Activated T-cell treated with anti-CD3 and anti-CD28 coated beads, Interleukin-2, amount 50 U/mL, for 24 hours (primary cell): ENCODE data around the gene SYCE3.
"Not testable (repeated sequence)": the region's sequence is repeated elsewhere in the genome, so short reads cannot be mapped to it uniquely, and the experiment has no call there.

Experiments used
- DNase-seq: peaks from one replicate; pipeline ENCODE4 v3.0.0-alpha.2; 2020
- H3K27ac Mint-ChIP-seq: 2 replicates; pipeline ENCODE4 v1.8.0; 2020; ENCODE audit warnings: mild to moderate bottlenecking, mixed read lengths
- H3K27me3 Mint-ChIP-seq: 2 replicates; pipeline ENCODE4 v1.8.0; 2020; ENCODE audit warnings: mixed read lengths
- H3K36me3 Mint-ChIP-seq: 2 replicates; pipeline ENCODE4 v1.8.0; 2020; ENCODE audit warnings: low read depth, mixed read lengths
- H3K4me1 Mint-ChIP-seq: 2 replicates; pipeline ENCODE4 v1.8.0; 2020; ENCODE audit warnings: low read depth, mixed read lengths
- H3K4me3 Mint-ChIP-seq: 2 replicates; pipeline ENCODE4 v1.8.0; 2020; ENCODE audit warnings: mild to moderate bottlenecking, moderate library complexity, mixed read lengths
- H3K9me3 Mint-ChIP-seq: 2 replicates; pipeline ENCODE4 v1.8.0; 2020; ENCODE audit warnings: mixed read lengths

The SYCE3 gene

GRCh38 chr22:50520826-50521453, 41.8 kb downstream of the SYCE3 start:
- H3K4me1 Mint-ChIP-seq = peaks cover 16% of the 10 kb centered on the region
- peaks cover 89% of the 10 kb centered on the region for H3K36me3 Mint-ChIP-seq
- DNase-seq = no peak
- H3K27me3 Mint-ChIP-seq = no peaks in the 10 kb centered on the region
- H3K27ac Mint-ChIP-seq = no peak overlapping the region
- no peaks in the 10 kb centered on the region for H3K9me3 Mint-ChIP-seq
- no peak overlapping the region for H3K4me3 Mint-ChIP-seq

GRCh38 chr22:50520184-50520583, 42.5 kb downstream of the SYCE3 start:
- Mint-ChIP-seq H3K36me3 (peaks cover 94% of the 10 kb centered on the region), H3K4me1 (peaks cover 19% of the 10 kb centered on the region)
- not testable (repeated sequence) for H3K27ac Mint-ChIP-seq, DNase-seq, H3K27me3 Mint-ChIP-seq, H3K9me3 Mint-ChIP-seq, H3K4me3 Mint-ChIP-seq

- Mint-ChIP-seq H3K4me1 (peaks cover 20% of the 10 kb centered on the region), H3K9me3 (no peaks in the 10 kb centered on the region), H3K36me3 (peaks cover 95% of the 10 kb centered on the region), H3K4me3 (no peak overlapping the region), H3K27me3 (no peaks in the 10 kb centered on the region), H3K27ac (no peak overlapping the region)
- DNase-seq = no peak
Observed at GRCh38 chr22:50519151-50519550, 43.6 kb downstream of the SYCE3 start.

GRCh38 chr22:50518606-50519005, 44.1 kb downstream of the SYCE3 start:
- H3K27ac Mint-ChIP-seq = no peak overlapping the region
- peaks cover 95% of the 10 kb centered on the region for H3K36me3 Mint-ChIP-seq
- H3K4me1 Mint-ChIP-seq = peaks cover 19% of the 10 kb centered on the region
- H3K27me3 Mint-ChIP-seq = no peaks in the 10 kb centered on the region
- no peak for DNase-seq
- no peaks in the 10 kb centered on the region for H3K9me3 Mint-ChIP-seq
- H3K4me3 Mint-ChIP-seq = no peak overlapping the region

- no peaks in the 10 kb centered on the region for H3K27me3 Mint-ChIP-seq
- no peak overlapping the region for H3K4me3 Mint-ChIP-seq
- H3K27ac Mint-ChIP-seq = no peak overlapping the region
- peaks cover 17% of the 10 kb centered on the region for H3K4me1 Mint-ChIP-seq
- DNase-seq = no peak
- peaks cover 92% of the 10 kb centered on the region for H3K36me3 Mint-ChIP-seq
- H3K9me3 Mint-ChIP-seq = no peaks in the 10 kb centered on the region
Observed at GRCh38 chr22:50517495-50518260, 45.0 kb downstream of the SYCE3 start.

GRCh38 chr22:50516891-50517290, 45.8 kb downstream of the SYCE3 start:
- H3K4me1 Mint-ChIP-seq = peaks cover 24% of the 10 kb centered on the region
- H3K9me3 Mint-ChIP-seq = no peaks in the 10 kb centered on the region
- no peak overlapping the region for H3K27ac Mint-ChIP-seq
- peaks cover 94% of the 10 kb centered on the region for H3K36me3 Mint-ChIP-seq
- no peaks in the 10 kb centered on the region for H3K27me3 Mint-ChIP-seq
- no peak overlapping the region for H3K4me3 Mint-ChIP-seq
- no peak for DNase-seq

GRCh38 chr22:50516068-50516467, 46.7 kb downstream of the SYCE3 start:
- no peaks in the 10 kb centered on the region for H3K9me3 Mint-ChIP-seq
- DNase-seq = no peak
- peaks cover 90% of the 10 kb centered on the region for H3K36me3 Mint-ChIP-seq
- no peaks in the 10 kb centered on the region for H3K27me3 Mint-ChIP-seq
- peaks cover 24% of the 10 kb centered on the region for H3K4me1 Mint-ChIP-seq
- H3K27ac Mint-ChIP-seq = no peak overlapping the region
- H3K4me3 Mint-ChIP-seq = no peak overlapping the region

GRCh38 chr22:50513175-50513574, 49.5 kb downstream of the SYCE3 start:
- Mint-ChIP-seq H3K9me3 (no peaks in the 10 kb centered on the region), H3K36me3 (peaks cover 84% of the 10 kb centered on the region), H3K4me1 (peaks cover 36% of the 10 kb centered on the region), H3K4me3 (no peak overlapping the region), H3K27ac (no peak overlapping the region), H3K27me3 (no peaks in the 10 kb centered on the region)
- DNase-seq = no peak

GRCh38 chr22:50508897-50509296, 53.8 kb downstream of the SYCE3 start:
- Mint-ChIP-seq H3K4me3 (peak overlapping the region; percentile 93), H3K9me3 (no peaks in the 10 kb centered on the region), H3K27ac (peak overlapping the region; percentile 98), H3K27me3 (no peaks in the 10 kb centered on the region), H3K4me1 (peaks cover 26% of the 10 kb centered on the region), H3K36me3 (peaks cover 65% of the 10 kb centered on the region)
- DNase-seq = no peak

GRCh38 chr22:50507991-50508884, 54.5 kb downstream of the SYCE3 start, which contains the start of gene NCAPH2:
Gene NCAPH2, plus strand, starts transcription at chr22:50508224. Its CDS starts 114 bp downstream, at chr22:50508338.
- Mint-ChIP-seq H3K27me3 (no peaks in the 10 kb centered on the region), H3K9me3 (no peaks in the 10 kb centered on the region), H3K36me3 (peaks cover 62% of the 10 kb centered on the region), H3K4me3 (peak within 1 kb of the TSS; percentile 98), H3K27ac (peak within 1 kb of the TSS; percentile 98), H3K4me1 (peaks cover 24% of the 10 kb centered on the region)
- peak; percentile 100 for DNase-seq

GRCh38 chr22:50507421-50507990, 55.2 kb downstream of the SYCE3 start, which contains the start of gene LMF2:
Gene LMF2, minus strand, starts transcription at chr22:50507702. Its CDS starts 27 bp downstream, at chr22:50507675.
- H3K36me3 Mint-ChIP-seq = peaks cover 61% of the 10 kb centered on the region

GRCh38 chr22:50506611-50507420, 55.9 kb downstream of the SYCE3 start:
- H3K27ac Mint-ChIP-seq = peak overlapping the region; percentile 97
- peaks cover 14% of the 10 kb centered on the region for H3K4me1 Mint-ChIP-seq
- no peaks in the 10 kb centered on the region for H3K9me3 Mint-ChIP-seq
- no peak for DNase-seq
- H3K27me3 Mint-ChIP-seq = no peaks in the 10 kb centered on the region
- H3K4me3 Mint-ChIP-seq = peak overlapping the region; percentile 98
- H3K36me3 Mint-ChIP-seq = peaks cover 60% of the 10 kb centered on the region

More at GRCh38 chr22:50507421-50507990, 55.2 kb downstream of the SYCE3 start, which contains the start of gene LMF2:
- DNase-seq = peak; percentile 98
- Mint-ChIP-seq H3K4me1 (peaks cover 20% of the 10 kb centered on the region), H3K4me3 (peak within 1 kb of the TSS; percentile 98), H3K27ac (peak within 1 kb of the TSS; percentile 98), H3K27me3 (no peaks in the 10 kb centered on the region), H3K9me3 (no peaks in the 10 kb centered on the region)

GRCh38 chr22:50505776-50506610, 56.7 kb downstream of the SYCE3 start:
- Mint-ChIP-seq H3K27ac (peak overlapping the region; percentile 37), H3K36me3 (peaks cover 57% of the 10 kb centered on the region), H3K9me3 (no peaks in the 10 kb centered on the region), H3K4me1 (peaks cover 14% of the 10 kb centered on the region), H3K27me3 (no peaks in the 10 kb centered on the region), H3K4me3 (peak overlapping the region; percentile 98)
- no peak for DNase-seq
